ENCODE results near the gene CTSK.
"Not testable (repeated sequence)": the region's sequence is repeated elsewhere in the genome, so short reads cannot be mapped to it uniquely, and the experiment has no call there.

CTSK gene

DNA sequence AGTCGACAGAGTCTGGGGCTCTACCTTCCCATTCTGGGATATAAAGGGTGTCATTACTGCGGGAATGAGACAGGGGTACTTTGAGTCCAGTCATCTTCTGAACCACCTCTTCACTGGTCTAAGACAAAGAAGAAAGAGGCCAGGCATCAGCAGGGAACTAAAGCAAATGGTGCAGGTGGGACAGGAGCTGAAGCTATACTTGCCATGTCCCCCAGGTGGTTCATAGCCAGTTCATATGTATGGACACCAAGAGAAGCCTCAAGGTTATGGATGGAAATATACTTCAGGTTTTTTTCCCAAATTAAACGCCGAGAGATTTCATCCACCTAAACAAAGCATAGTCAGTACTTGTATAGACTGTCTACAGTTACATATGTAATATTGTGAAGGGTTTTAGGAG is 2.2 kb downstream of the CTSK start:
- DNase-seq (ENCODE audit: low read depth): no peak

- no peak for DNase-seq (ENCODE audit: low read depth)
Observed at GRCh38 chr1:150804671-150805070, 3.4 kb downstream of the CTSK start.

DNA sequence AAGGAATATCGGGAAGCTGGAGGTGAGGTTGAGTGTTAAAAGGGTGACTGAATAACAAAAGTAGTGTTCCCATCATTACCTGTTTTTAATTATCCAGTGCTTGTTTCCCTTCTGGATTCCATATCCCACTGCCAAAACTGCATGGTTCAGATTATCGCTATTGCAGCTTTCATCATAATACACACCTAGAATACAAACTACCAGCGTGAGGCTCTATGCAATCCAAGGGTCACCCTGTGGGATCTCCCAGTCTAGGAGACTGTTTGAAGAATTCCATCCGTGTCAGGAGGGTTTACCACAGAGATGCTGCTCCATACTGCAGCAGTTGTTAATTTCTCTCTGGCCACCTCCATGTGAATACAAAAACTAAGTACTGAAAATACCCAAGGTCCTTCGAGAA is 9.0 kb downstream of the CTSK start:
- no peak for DNase-seq (ENCODE audit: low read depth)

DNA sequence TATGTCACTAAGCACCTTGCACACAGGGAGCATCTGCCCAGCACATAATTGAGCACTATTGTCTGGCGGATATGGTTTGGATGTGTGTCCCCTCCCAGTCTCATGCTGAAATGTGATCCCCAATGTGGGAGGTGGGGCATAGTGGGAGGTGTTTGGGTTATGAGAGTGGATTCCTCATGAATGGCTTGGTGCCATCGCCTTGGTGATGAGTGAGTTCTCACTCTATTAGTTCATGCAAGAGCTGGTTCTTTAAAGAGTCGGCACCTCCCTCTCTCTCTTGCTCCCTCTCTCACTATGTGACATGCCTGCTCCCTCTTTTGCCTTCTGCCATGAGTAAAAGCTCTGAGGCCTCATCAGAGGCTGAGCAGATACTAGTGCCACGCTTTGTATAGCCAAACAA is 9.5 kb downstream of the CTSK start:
- peak; percentile 51 for DNase-seq (ENCODE audit: low read depth)

DNA sequence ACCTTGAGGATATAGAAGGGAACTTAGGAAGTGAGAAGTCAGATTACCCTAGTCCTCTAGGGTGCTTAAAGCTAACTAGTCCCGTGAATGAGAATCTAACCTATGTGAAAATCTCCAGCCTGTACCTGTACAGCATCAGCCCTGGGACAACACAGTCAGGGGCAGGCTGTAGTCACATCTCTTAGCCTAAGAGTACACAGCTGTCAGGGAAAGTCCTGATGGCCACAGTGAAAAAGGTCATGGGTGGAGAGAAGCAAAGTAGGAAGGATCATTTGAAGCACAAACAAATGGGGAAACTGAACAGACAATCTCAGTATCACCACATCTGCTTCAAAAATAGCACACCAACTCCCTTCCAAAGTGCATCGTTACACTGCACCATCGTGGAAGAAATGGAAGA is 11.7 kb downstream of the CTSK start:
- no peak for DNase-seq (ENCODE audit: low read depth)

DNA sequence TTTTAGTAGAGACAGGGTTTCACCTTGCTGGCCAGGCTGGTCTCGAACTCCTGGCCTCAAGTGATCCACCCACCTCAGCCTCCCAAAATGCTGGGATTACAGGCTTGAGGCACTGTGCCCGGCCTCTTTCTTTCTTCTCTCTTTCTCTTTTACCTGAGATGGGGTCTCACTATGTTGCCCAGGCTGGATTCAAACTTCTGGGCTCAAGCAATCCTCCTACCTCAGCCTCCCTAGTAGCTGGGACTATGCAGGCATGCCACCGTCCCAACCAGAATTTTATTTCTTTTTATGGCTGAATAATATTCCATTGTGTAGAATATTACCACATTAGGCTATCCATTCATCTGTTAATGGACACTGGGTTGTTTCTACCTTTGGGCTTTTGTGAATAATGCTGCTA is 14.3 kb downstream of the CTSK start:
- DNase-seq (ENCODE audit: low read depth): not testable (repeated sequence)

DNA sequence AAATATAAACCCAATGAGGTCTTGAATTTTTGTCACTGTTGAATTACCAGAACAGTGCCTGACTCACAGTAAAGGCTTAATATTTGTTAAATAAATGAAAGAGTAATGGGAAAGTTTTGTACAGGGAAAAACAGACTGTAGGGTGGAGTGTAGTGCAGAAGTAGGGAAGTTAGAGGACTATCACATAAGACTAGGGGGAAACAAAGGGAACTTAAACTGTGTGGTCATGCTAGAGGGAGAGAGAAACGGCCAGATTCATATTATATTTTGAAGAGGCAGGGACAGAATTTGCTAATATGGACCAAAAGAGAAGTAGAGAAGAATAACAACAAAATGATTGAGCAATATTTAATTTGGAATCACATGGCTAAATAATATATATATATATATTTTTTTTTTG is 14.8 kb downstream of the CTSK start:
- no peak for DNase-seq (ENCODE audit: low read depth)

- DNase-seq (ENCODE audit: low read depth): no peak
Observed at GRCh38 chr1:150791585-150791984, 16.5 kb downstream of the CTSK start.

- DNase-seq (ENCODE audit: low read depth): no peak
Observed at GRCh38 chr1:150789396-150789795, 18.7 kb downstream of the CTSK start.

GRCh38 chr1:150788946-150789345 is 19.1 kb downstream of the CTSK start:
- DNase-seq (ENCODE audit: low read depth): no peak

GRCh38 chr1:150787455-150787854 is 20.6 kb downstream of the CTSK start:
- DNase-seq (ENCODE audit: low read depth): no peak

DNA sequence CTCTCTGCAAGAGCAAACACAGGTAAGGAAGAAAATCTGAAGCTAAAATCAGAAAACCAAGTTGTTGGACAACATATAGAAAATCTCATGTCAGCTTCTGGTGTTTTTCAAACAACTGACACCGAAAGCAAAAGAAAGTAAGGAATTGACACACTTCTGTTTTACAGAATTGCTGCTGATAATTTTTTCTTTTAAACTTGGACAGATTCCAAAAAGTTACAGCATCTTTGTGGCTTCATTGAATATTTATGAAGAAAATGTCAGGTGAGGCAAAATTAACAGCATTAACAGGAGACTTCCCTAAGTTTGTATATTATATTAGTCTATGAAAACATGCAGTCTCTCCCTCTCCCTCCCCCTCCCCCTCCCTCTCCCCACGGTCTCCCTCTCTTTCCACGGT is 27.6 kb downstream of the CTSK start:
- no peak for DNase-seq (ENCODE audit: low read depth)

GRCh38 chr1:150778409-150778808 is 29.7 kb downstream of the CTSK start:
- no peak for DNase-seq (ENCODE audit: low read depth)

- no peak for DNase-seq (ENCODE audit: low read depth)
Observed at GRCh38 chr1:150777544-150777943, 30.5 kb downstream of the CTSK start.

DNA sequence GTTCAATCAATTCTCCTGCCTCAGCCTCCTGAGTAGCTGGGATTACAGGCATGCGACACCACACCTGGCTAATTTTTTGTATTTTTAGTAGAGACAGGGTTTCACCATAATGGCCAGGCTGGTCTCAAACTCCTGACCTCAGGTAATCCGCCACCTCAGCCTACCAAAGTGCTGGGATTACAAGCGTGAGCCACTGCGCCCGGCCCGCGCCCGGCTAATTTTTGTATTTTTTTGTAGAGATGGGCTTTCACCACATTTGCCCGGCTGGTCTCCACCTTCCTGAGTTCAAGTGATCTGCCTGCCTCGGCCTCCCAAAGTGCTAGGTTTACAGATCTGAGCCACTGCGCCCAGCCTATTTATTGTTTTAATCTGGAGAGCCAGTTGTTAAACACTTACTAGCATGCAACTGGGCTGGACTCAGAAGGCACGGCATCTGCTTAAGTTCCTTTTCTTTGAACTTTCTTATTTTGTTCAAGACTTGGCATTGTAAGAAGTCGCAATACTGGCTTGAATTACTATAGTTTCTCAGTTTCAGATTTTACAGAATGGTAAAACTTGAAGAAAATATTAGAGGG is 32.0 kb downstream of the CTSK start:
- DNase-seq (ENCODE audit: low read depth): not testable (repeated sequence)

GRCh38 chr1:150775276-150775675 is 32.8 kb downstream of the CTSK start:
- no peak for DNase-seq (ENCODE audit: low read depth)

- no peak for DNase-seq (ENCODE audit: low read depth)
Observed at GRCh38 chr1:150772326-150772725, 35.7 kb downstream of the CTSK start.

DNA sequence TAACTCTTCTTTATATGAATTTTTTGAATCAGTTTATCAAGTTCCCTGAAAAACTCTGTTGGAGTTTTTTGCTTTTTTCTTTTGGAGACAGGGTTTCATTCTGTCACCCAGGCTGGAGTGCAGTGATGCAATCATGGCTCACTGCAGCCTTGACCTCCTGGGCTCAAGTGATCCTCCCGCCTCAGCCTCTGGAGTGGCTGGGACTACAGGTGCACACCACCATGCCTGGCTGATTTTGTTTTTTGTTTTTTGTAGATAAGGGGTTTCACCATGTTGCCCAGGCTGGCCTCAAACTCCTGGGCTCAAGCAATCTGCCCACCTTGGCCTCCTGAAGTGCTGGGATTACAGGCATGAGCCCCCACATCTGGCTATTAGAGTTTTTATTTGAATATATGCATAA is 40.4 kb downstream of the CTSK start:
- DNase-seq (ENCODE audit: low read depth): not testable (repeated sequence)

- DNase-seq (ENCODE audit: low read depth): not testable (repeated sequence)
Observed at GRCh38 chr1:150765977-150766301, 42.1 kb downstream of the CTSK start.

DNA sequence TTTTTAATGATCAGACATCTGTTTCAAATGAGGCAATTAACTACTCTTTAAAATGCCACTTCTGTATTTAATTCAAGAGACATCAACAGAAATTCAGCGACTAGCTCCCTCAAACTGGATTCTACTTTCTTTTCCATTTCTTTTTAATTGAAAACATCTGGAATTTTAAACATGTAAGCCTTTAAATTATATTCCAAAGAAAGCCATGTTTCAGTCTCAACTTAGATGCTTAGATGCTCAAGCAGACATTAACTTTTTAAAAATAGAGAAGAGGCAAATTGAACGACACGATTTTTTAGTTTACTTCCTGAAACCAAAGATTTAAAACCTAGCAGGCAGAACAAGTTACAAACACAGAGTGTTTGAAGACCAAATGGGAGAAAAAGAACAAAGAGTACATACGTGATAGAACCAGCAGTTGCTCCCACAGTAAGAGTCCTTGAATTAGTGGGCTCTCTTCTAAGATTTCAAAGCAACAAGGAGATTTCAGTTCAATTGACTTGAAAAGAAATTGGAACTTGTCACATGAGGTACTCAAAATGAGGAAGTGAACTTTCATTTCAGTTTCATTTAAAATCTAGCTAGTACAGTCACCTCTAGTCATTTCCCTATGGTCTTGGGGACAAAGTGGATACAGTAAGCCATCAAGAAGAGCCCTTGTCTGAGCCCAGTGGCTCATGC is 42.6 kb downstream of the CTSK start, which contains the start of gene CTSS:
TSS of gene CTSS (minus strand) at position 483 of the 681 bp plus-strand sequence. CDS start 1,015 bp downstream, outside the sequence.
- DNase-seq (ENCODE audit: low read depth): peak; percentile 21

- DNase-seq (ENCODE audit: low read depth): peak; percentile 77
Observed at GRCh38 chr1:150764617-150765101, 43.4 kb downstream of the CTSK start.

- no peak for DNase-seq (ENCODE audit: low read depth)
Observed at GRCh38 chr1:150763018-150763417, 45.0 kb downstream of the CTSK start.

DNA sequence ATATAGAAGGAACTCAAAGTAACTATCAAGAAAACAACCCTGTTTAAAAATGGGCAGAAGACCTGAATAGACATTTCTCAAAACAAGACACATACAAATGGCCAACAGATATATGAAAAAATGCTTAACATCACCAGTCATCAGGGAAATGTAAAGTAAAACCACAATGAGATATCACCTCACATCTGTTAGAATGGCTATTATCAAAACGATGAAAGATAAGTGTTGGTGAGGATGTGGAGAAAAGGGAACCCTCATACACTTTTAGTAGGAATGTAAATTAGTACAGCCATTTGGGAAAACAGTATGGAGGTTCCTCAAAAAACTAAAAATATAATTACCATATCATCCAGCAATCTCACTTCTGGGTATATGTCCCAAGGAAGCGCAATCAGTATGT is 45.5 kb downstream of the CTSK start:
- no peak for DNase-seq (ENCODE audit: low read depth)

DNA sequence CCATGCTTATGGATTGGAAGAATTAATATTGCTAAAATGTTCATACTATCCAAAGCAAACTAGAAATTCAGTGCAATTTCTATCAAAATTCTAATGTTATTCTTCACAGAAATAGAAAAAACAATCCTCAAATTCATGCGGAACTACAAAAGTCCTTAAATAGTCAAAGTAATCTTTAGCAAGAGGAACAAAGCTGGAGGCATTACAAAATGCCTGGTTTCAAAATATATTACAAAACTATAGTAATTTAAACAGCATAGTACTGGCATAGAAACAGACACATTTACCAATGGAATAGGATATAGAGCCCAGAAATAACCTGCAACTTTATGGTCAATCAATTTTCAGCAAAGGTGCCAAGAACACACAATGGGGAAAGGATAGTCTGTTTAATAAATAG is 46.3 kb downstream of the CTSK start:
- DNase-seq (ENCODE audit: low read depth): no peak

All from EH (cell line).